ENCODE data around the gene ELFN1.
A peak's percentile ranks its signal among the peaks of the same experiment; 100 is the strongest.

The ELFN1 gene

GRCh38 chr7:1662101-1662500 lies 8.0 kb upstream of the ELFN1 start:
- no peak for TF ChIP-seq CTCF (conservative IDR thresholded peaks at IDR 0.05; ENCODE audit: low read depth)
- no peak for DNase-seq (ENCODE audit: low spot score)
- POLR2A ChIA-PET (ENCODE audit: low non-redundant PET), result no interaction called here
- CTCF ChIA-PET, result interaction anchor here (0.6 to 1.0 kb wide), 2 partner anchors 10 to 58 kb away, joined by 3 to 5 read pairs; no protein-coding TSS in a partner anchor
- H3K27ac ChIP-seq, result no peak overlapping the region

GRCh38 chr7:1662767-1663166 lies 7.3 kb upstream of the ELFN1 start:
- DNase-seq (ENCODE audit: low spot score), result no peak
- ChIA-PET CTCF (interaction anchor here (0.6 to 1.0 kb wide), 3 partner anchors 10 to 26 kb away, joined by 3 to 4 read pairs (median 3); no protein-coding TSS in a partner anchor), POLR2A (ENCODE audit: low non-redundant PET) (no interaction called here)
- TF ChIP-seq CTCF (conservative IDR thresholded peaks at IDR 0.05; ENCODE audit: low read depth), result no peak
- H3K27ac ChIP-seq, result no peak overlapping the region

GRCh38 chr7:1663223-1663622 lies 6.9 kb upstream of the ELFN1 start:
- no peak for TF ChIP-seq CTCF (conservative IDR thresholded peaks at IDR 0.05; ENCODE audit: low read depth)
- POLR2A ChIA-PET (ENCODE audit: low non-redundant PET), result no interaction called here
- no peak overlapping the region for H3K27ac ChIP-seq
- CTCF ChIA-PET, result interaction anchor here (0.6 to 1.0 kb wide), 5 partner anchors 9 to 468 kb away, joined by 3 to 5 read pairs (median 4); no protein-coding TSS in a partner anchor
- no peak for DNase-seq (ENCODE audit: low spot score)

- ChIA-PET POLR2A (ENCODE audit: low non-redundant PET) (no interaction called here), CTCF (interaction anchor here (0.6 to 0.7 kb wide), 7 partner anchors 11 to 494 kb away, joined by 3 to 5 read pairs (median 4); no protein-coding TSS in a partner anchor)
- no peak for DNase-seq (ENCODE audit: low spot score)
- H3K27ac ChIP-seq, result no peak overlapping the region
- no peak for TF ChIP-seq CTCF (conservative IDR thresholded peaks at IDR 0.05; ENCODE audit: low read depth)
Observed at GRCh38 chr7:1663857-1664651, 6.0 kb upstream of the ELFN1 start.

- POLR2A ChIA-PET (ENCODE audit: low non-redundant PET), result no interaction called here
- CTCF ChIA-PET, result interaction anchor here (0.6 to 0.7 kb wide), 5 partner anchors 10 to 493 kb away, joined by 3 to 4 read pairs (median 4); no protein-coding TSS in a partner anchor
- peak; percentile 93 for TF ChIP-seq CTCF (conservative IDR thresholded peaks at IDR 0.05; ENCODE audit: low read depth)
- H3K27ac ChIP-seq, result no peak overlapping the region
- peak; percentile 70 for DNase-seq (ENCODE audit: low spot score)
Observed at GRCh38 chr7:1664711-1665548, 5.1 kb upstream of the ELFN1 start.

GRCh38 chr7:1665549-1666316 lies 4.3 kb upstream of the ELFN1 start:
- no peak for DNase-seq (ENCODE audit: low spot score)
- no peak for TF ChIP-seq CTCF (conservative IDR thresholded peaks at IDR 0.05; ENCODE audit: low read depth)
- CTCF ChIA-PET, result no interaction called here

More at GRCh38 chr7:1665549-1666316, 4.3 kb upstream of the ELFN1 start:
- POLR2A ChIA-PET (ENCODE audit: low non-redundant PET), result no interaction called here
- H3K27ac ChIP-seq, result no peak overlapping the region

All from RWPE1 (cell line).